ENCODE data around the gene PTGES2. TPM values are rescaled to one million over a fixed set of nuclear protein-coding genes. Genes with fewer than 3 reads are reported as not detected.

PTGES2 gene
- total RNA-seq, 1 donor from 2014 or later: 74.8 TPM

DNA sequence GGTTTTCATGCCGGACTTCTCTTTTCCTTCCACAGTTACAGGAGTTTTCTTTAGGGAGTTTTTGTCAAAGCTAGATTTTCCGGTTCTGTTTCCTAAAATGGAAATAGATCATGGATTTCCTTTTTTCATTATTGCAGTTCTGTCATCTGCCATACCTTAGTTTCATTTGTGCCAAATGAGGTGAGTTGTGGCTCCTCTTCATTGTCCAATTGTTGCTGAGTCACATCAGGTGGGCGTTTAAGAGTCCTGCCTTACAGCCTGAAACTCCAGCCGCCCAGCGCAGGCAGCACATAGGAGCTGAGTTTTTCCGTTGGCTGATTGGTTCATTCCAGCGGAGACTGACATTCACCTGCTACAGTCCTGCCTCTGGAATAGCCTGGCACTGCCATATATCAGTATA is 45.4 kb downstream of the PTGES2 start:
- TF ChIP-seq, protein P1, sequence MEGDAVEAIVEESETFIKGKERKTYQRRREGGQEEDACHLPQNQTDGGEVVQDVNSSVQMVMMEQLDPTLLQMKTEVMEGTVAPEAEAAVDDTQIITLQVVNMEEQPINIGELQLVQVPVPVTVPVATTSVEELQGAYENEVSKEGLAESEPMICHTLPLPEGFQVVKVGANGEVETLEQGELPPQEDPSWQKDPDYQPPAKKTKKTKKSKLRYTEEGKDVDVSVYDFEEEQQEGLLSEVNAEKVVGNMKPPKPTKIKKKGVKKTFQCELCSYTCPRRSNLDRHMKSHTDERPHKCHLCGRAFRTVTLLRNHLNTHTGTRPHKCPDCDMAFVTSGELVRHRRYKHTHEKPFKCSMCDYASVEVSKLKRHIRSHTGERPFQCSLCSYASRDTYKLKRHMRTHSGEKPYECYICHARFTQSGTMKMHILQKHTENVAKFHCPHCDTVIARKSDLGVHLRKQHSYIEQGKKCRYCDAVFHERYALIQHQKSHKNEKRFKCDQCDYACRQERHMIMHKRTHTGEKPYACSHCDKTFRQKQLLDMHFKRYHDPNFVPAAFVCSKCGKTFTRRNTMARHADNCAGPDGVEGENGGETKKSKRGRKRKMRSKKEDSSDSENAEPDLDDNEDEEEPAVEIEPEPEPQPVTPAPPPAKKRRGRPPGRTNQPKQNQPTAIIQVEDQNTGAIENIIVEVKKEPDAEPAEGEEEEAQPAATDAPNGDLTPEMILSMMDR (IDR thresholded peaks at IDR 0.05; ENCODE audit: unreplicated experiment): no peak
- no peak for DNase-seq (ENCODE audit: low spot score in 2 of 2, unreplicated experiment in 2 of 2)
- Mint-ChIP-seq H3K36me3 (no peaks in the 10 kb centered on the region), H3K9me3 (no peaks in the 10 kb centered on the region), H3K4me3 (no peak overlapping the region), H3K27me3 (ENCODE audit: low read depth) (no peaks in the 10 kb centered on the region), H3K4me1 (peaks cover 39% of the 10 kb centered on the region), H3K27ac (peak overlapping the region; percentile 95)

DNA sequence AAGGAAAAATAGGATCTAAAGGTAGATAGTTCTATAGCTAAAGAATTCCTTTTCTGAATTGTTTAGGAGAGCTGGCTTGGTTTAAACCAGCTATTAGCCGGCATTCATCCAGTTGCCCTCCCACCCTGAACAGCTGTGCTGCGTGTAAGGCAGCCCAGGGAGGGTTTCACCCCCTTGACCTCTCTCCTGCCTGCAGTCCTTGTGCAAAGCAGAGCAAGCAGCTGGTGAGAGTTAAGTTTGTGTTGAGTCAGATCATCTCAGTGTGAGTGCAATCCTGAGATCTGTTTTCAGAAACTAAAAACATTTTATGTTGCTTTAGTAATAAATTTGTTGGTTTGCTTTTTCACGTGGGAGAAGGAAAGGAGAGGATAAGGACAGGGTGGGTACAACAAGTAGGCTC is 46.5 kb downstream of the PTGES2 start:
- DNase-seq (ENCODE audit: low spot score in 2 of 2, unreplicated experiment in 2 of 2): no peak
- H3K4me1 Mint-ChIP-seq: peaks cover 39% of the 10 kb centered on the region
- peak overlapping the region; percentile 95 for H3K27ac Mint-ChIP-seq
- no peaks in the 10 kb centered on the region for H3K9me3 Mint-ChIP-seq
- H3K4me3 Mint-ChIP-seq: no peak overlapping the region
- TF ChIP-seq, protein P1 (IDR thresholded peaks at IDR 0.05; ENCODE audit: unreplicated experiment): no peak
- no peaks in the 10 kb centered on the region for H3K36me3 Mint-ChIP-seq
- no peaks in the 10 kb centered on the region for H3K27me3 Mint-ChIP-seq (ENCODE audit: low read depth)

DNA sequence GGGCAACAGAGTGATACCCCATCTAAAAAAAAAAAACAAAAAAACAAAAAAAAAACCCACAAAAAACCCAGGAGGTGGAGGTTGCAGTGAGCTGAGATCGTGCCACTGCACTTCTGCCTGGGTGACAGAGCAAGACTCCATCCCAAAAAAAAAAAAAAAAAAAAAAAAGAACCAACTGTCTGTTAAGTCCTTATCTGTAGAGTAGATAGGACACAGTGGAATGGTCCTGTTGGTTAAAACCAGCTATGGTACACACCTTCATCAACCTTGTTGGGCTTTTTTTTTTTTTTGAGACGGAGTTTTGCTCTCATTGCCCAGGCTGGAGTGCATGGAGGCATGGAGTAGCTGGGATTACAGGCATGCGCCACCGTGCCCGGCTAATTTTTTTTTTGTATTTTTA is 47.3 kb downstream of the PTGES2 start:
- H3K4me1 Mint-ChIP-seq: peaks cover 39% of the 10 kb centered on the region
- no peak overlapping the region for H3K4me3 Mint-ChIP-seq
- DNase-seq (ENCODE audit: low spot score in 2 of 2, unreplicated experiment in 2 of 2): no peak
- H3K27me3 Mint-ChIP-seq (ENCODE audit: low read depth): no peaks in the 10 kb centered on the region
- no peaks in the 10 kb centered on the region for H3K36me3 Mint-ChIP-seq
- no peaks in the 10 kb centered on the region for H3K9me3 Mint-ChIP-seq
- no peak overlapping the region for H3K27ac Mint-ChIP-seq
- TF ChIP-seq, protein P1 (IDR thresholded peaks at IDR 0.05; ENCODE audit: unreplicated experiment): no peak

DNA sequence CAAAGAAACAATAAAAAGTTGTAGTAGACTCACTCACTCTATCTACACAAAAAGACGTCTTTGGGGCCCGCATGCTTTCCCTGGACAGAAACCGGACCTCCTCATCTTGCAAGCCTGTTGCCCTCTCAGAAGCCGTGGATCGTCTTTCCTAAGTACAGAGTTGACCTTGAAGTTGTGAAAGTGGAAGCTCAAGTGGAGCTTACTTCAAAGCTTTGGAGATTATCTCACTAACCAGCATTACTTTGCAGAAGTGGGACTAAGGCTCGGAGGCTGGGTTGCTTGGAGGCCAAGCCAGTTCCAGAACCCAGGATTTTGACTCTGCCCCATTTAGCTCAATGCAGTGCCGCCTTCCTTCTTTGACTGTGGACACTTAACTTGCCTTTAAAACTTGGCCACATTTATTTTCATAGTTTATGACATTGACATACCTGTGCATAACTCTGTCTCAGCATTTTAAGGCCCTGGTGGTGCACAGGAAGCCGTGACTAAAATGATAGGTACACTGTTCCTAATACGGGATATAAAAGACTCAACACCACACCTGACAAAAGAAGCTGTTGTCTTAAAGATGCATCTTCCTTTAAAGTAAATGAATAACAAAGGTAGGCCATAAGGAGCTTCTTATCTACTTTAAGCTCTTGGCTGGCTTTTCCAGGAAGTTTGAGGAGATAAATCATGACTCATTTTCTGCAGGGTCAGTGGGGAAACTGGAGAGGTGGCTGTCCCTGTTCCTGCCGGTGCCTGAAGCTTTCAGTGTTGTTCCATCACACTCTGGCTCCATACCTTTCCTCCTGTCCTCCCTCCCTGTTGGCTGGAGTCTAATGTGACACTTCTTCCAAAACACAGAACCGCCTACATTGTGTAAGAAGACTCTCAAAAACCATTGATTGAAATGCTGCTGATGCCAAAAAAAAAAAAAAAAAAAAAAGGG is 48.8 kb downstream of the PTGES2 start:
- peaks cover 37% of the 10 kb centered on the region for H3K4me1 Mint-ChIP-seq
- H3K9me3 Mint-ChIP-seq: no peaks in the 10 kb centered on the region
- no peaks in the 10 kb centered on the region for H3K36me3 Mint-ChIP-seq
- peak overlapping the region; percentile 93 for H3K27ac Mint-ChIP-seq
- TF ChIP-seq, protein P1 (IDR thresholded peaks at IDR 0.05; ENCODE audit: unreplicated experiment): no peak
- no peaks in the 10 kb centered on the region for H3K27me3 Mint-ChIP-seq (ENCODE audit: low read depth)
- H3K4me3 Mint-ChIP-seq: no peak overlapping the region
- no peak for DNase-seq (ENCODE audit: low spot score in 2 of 2, unreplicated experiment in 2 of 2)

DNA sequence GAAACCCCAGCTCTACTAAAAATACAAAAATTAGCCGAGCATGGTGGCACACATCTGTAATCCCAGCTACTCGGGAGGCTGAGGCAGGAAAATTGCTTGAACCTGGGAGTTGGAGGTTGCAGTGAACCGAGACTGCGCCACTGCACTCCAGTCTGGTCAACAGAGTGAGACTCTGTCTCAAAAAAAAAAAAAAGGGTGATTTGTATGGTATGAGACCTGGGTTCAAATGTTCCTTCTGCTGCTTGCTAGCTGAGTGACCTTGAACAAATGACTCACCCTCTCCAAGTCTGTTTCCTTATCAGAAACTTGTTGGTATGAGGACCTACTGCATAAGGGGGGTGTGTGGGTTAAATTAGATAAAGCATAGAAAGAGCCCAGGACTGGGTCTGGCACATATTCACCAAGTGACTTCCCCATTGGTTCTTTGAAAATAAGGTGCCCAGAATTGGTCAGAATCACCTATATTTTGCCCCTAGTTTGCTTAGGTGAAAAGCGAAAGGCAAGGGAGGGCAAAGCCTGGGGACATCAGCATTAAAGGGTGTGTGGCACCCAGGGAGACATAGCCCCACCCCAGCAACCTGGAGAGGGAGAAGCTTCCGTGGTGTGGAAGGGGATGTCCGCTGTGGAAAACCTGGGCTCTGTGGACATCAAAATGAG is 49.6 kb downstream of the PTGES2 start:
- TF ChIP-seq, protein P1 (IDR thresholded peaks at IDR 0.05; ENCODE audit: unreplicated experiment): no peak
- Mint-ChIP-seq H3K36me3 (no peaks in the 10 kb centered on the region), H3K27ac (peak overlapping the region; percentile 93), H3K9me3 (no peaks in the 10 kb centered on the region), H3K4me3 (no peak overlapping the region), H3K4me1 (peaks cover 44% of the 10 kb centered on the region), H3K27me3 (ENCODE audit: low read depth) (no peaks in the 10 kb centered on the region)
- no peak for DNase-seq (ENCODE audit: low spot score in 2 of 2, unreplicated experiment in 2 of 2)
